ENCODE results near the gene PLEKHB2.

PLEKHB2 gene

DNA sequence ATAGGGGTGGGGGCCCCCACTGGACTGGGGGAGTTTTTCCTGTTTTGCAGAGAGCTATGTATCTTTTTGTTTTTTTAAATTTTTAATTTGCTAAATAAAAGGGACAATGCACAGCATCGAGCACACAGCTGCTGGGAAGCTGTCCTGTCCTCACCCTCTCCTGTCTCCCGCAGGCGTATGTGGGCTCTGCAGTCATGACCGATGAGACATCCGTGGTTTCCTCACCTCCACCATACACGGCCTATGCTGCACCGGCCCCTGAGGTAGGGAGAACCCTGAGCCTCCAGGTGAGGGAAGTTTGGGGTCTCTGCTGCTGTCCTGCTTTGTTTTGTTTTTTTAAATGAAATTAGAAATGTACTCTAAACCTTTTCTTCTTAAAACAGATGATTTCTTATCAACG is 27.6 kb downstream of the PLEKHB2 start:
- no peak for DNase-seq (ENCODE audit: extremely low spot score)
- CTCF ChIA-PET = interaction anchor here (1.3 kb wide), 2 partner anchors 10 to 335 kb away, joined by 4 read pairs; no protein-coding TSS in a partner anchor
- TF ChIP-seq CTCF (IDR thresholded peaks at IDR 0.05; ENCODE audit: control extremely low read depth, extremely low read depth, low read depth, missing control alignments) = no peak
- POLR2A ChIA-PET = no interaction called here

- ChIA-PET POLR2A (no interaction called here), CTCF (interaction anchor here (1.0 kb wide), 2 partner anchors 13 to 18 kb away, joined by 3 read pairs; no protein-coding TSS in a partner anchor)
- TF ChIP-seq CTCF (IDR thresholded peaks at IDR 0.05; ENCODE audit: control extremely low read depth, extremely low read depth, low read depth, missing control alignments) = no peak
These were observed 35.4 kb downstream of the PLEKHB2 start for GRCh38 chr2:131140581-131140980.

GRCh38 chr2:131142849-131143248 is 37.7 kb downstream of the PLEKHB2 start:
- POLR2A ChIA-PET = no interaction called here
- CTCF ChIA-PET = no interaction called here
- TF ChIP-seq CTCF (IDR thresholded peaks at IDR 0.05; ENCODE audit: control extremely low read depth, extremely low read depth, low read depth, missing control alignments) = no peak
- no peak for DNase-seq (ENCODE audit: extremely low spot score)

More at GRCh38 chr2:131140581-131140980, 35.4 kb downstream of the PLEKHB2 start:
- no peak for DNase-seq (ENCODE audit: extremely low spot score)

- no peak for DNase-seq (ENCODE audit: extremely low spot score)
- POLR2A ChIA-PET = no interaction called here
- CTCF ChIA-PET = interaction anchor here (0.9 kb wide), 1 partner anchor 10 kb away, joined by 5 read pairs; no protein-coding TSS in a partner anchor
- TF ChIP-seq CTCF (IDR thresholded peaks at IDR 0.05; ENCODE audit: control extremely low read depth, extremely low read depth, low read depth, missing control alignments) = no peak
These were observed 38.7 kb downstream of the PLEKHB2 start for GRCh38 chr2:131143803-131144202.

- CTCF ChIA-PET = no interaction called here
- no peak for TF ChIP-seq CTCF (IDR thresholded peaks at IDR 0.05; ENCODE audit: control extremely low read depth, extremely low read depth, low read depth, missing control alignments)
- no peak for DNase-seq (ENCODE audit: extremely low spot score)
- POLR2A ChIA-PET = no interaction called here
These were observed 39.9 kb downstream of the PLEKHB2 start for GRCh38 chr2:131145040-131145439.

GRCh38 chr2:131146231-131146630 is 41.1 kb downstream of the PLEKHB2 start:
- POLR2A ChIA-PET = no interaction called here
- no peak for DNase-seq (ENCODE audit: extremely low spot score)
- TF ChIP-seq CTCF (IDR thresholded peaks at IDR 0.05; ENCODE audit: control extremely low read depth, extremely low read depth, low read depth, missing control alignments) = no peak
- CTCF ChIA-PET = interaction anchor here (1.0 to 1.2 kb wide), 2 partner anchors 15 to 28 kb away, joined by 3 to 4 read pairs; no protein-coding TSS in a partner anchor
